Esophagus squamous epithelium (tissue), 5 donors: ENCODE measurements around the gene CACTIN. TPM values are rescaled to one million over a fixed set of nuclear protein-coding genes. Genes with fewer than 3 reads are reported as not detected.

Experiments used
- DNase-seq: peaks from one replicate; lab custom pipeline; 2025; lab: John Stamatoyannopoulos, UW
- H3K27ac ChIP-seq, 4 donors: fragments of 200-600 bp; sonication (generic); one replicate each; pipeline ENCODE4 v1.5.1; 2016 to 2019; ENCODE audit warnings: mild to moderate bottlenecking in 1 of 4
- H3K27me3 ChIP-seq, 4 donors: fragments of 200-600 bp; sonication (generic); 1 replicate in 3 of 4; 2 replicates in 1 of 4; pipeline versions ENCODE4 v1.5.1 to v1.6.0; 2017 to 2021; ENCODE audit warnings: antibody characterized with exemption in 1 of 4
- H3K36me3 ChIP-seq, 3 donors: fragments of 200-600 bp; sonication (generic); one replicate each; pipeline ENCODE4 v1.5.1; 2016 to 2019
- H3K4me1 ChIP-seq, 3 donors: fragments of 200-600 bp; sonication (generic); one replicate each; pipeline ENCODE4 v1.5.1; 2017 to 2019
- H3K4me3 ChIP-seq, 4 donors: fragments of 200-600 bp; sonication (generic); 1 replicate in 3 of 4; 2 replicates in 1 of 4; pipeline ENCODE4 v1.5.1; 2016 to 2019; ENCODE audit warnings: mild to moderate bottlenecking in 2 of 4, moderate library complexity in 1 of 4
- H3K9me3 ChIP-seq, 3 donors: fragments of 200-600 bp; sonication (generic); one replicate each; pipeline ENCODE4 v1.5.1; 2016 to 2019
- POLR2A ChIP-seq, 4 donors: fragments of 450-650 bp; IDR thresholded peaks; one replicate each; pipeline ENCODE4 v1.6.1; 2017; ENCODE audit warnings: antibody characterized with exemption in 4 of 4, mild to moderate bottlenecking in 4 of 4, moderate library complexity in 3 of 4
- WGBS, 2 donors: methylation state at CpG; one replicate each; pipeline ENCODE4 v1.1.5; 2018; 5-methylcytosine and 5-hydroxymethylcytosine counted together
- intact Hi-C: fragments of 100-400 bp; cut with DNase I; formaldehyde crosslinking; loops from one replicate; pipeline ENCODE4 v1.15.0; 2022
- total RNA-seq, 4 donors: library from RNA; depleted of rRNA; stranded (reverse); fragments of >200 nt; gene quantifications; one replicate each; pipeline ENCODE4 v1.1.0, GENCODE V29; 2016
- TF ChIP-seq, protein P1 (sequence below), 6 experiments: fragments of 450-650 bp in 4 of 6; fragments of 200-600 bp in 2 of 6; sonication (generic) in 2 of 6; IDR thresholded peaks; one replicate each; pipeline ENCODE4 v1.5.1; 2016 to 2019; ENCODE audit warnings: antibody characterized with exemption in 6 of 6, mild to moderate bottlenecking in 4 of 6, moderate library complexity in 4 of 6
- donor health status: DM: yes; HTN: yes; CAD: no.

CACTIN gene
- total RNA-seq, 4 donors from 2014 or later = 15.9 to 26.7 (median 21.3) TPM

DNA sequence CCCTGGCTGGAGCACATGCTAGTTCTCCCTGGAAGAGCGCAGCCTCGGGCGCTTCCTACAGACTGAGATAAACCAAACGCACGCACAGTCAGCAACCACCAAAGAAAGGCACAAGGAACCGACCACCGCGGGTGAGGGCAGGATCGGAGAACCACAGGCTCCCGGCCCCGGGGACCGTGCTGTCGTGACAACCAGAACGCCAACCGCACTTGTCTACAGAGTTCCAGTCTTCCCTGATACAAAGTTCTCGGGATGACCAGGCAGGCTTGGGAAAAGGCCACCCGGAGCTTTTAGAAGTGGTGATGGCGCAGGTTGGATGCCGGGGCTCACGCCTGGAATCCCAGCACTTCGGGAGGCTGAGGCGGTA, 33.1 kb upstream of the CACTIN start:
- WGBS, 2 donors = 91 to 96% methylated on average over 14 to 21 of the region's 22 CpGs
- H3K4me1 ChIP-seq = peaks cover 0 to 20% (median 0%) of the 10 kb centered on the region in 3 donors
- no peaks in the 10 kb centered on the region for H3K27me3 ChIP-seq
- DNase-seq = no peak
- intact Hi-C loops = no loop called here
- no peak overlapping the region for H3K4me3 ChIP-seq
- peaks cover 24 to 96% (median 40%) of the 10 kb centered on the region in 3 donors for H3K36me3 ChIP-seq
- TF ChIP-seq, protein P1, sequence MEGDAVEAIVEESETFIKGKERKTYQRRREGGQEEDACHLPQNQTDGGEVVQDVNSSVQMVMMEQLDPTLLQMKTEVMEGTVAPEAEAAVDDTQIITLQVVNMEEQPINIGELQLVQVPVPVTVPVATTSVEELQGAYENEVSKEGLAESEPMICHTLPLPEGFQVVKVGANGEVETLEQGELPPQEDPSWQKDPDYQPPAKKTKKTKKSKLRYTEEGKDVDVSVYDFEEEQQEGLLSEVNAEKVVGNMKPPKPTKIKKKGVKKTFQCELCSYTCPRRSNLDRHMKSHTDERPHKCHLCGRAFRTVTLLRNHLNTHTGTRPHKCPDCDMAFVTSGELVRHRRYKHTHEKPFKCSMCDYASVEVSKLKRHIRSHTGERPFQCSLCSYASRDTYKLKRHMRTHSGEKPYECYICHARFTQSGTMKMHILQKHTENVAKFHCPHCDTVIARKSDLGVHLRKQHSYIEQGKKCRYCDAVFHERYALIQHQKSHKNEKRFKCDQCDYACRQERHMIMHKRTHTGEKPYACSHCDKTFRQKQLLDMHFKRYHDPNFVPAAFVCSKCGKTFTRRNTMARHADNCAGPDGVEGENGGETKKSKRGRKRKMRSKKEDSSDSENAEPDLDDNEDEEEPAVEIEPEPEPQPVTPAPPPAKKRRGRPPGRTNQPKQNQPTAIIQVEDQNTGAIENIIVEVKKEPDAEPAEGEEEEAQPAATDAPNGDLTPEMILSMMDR (IDR thresholded peaks at IDR 0.05) = no peak
- TF ChIP-seq POLR2A (IDR thresholded peaks at IDR 0.05) = no peak
- H3K27ac ChIP-seq = no peak overlapping the region
- H3K9me3 ChIP-seq = no peaks in the 10 kb centered on the region

DNA sequence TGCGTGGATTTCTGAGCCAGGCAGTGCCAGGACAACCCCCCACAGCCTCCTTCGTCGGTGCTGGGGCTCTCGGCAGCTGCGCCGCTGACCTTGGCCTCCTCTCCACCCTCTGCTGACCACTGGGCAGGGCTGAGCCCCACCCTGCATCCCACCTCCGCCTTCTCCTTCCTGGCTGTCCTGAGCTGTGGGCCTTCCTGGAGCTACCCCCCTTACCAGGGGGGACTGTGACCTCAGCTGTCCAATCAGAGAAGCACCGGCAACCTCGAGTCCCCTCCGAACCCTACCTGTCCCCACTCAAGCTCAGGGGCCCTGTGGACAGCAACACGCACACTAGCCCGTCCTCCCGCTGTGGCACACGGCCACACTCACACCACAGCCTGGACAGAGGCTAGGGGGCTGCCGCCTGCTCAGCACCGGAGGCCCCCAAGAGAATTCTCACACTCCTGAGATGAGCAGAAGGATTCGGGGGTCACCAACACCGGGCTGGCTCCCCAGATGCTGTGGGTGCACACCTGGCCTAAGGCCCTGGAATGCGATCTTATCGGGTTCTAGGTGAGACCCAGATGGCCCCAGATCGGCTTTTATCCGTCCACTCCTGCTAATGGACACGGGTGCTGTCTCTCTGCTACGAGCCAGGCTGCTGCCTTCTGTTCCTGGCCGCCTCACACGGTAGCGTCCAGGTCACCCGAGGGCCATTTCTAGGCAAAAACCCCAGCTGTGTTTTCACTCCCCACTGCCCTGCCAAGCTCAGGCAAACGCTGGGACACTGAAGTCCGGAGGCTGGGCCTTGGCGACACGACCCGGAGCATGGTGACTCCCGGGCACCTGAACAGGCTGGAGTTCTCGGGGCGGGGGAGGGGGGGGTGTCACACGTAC, 32.5 kb upstream of the CACTIN start:
- DNase-seq = no peak
- no peaks in the 10 kb centered on the region for H3K9me3 ChIP-seq
- no peak overlapping the region for H3K4me3 ChIP-seq
- H3K36me3 ChIP-seq = peaks cover 24 to 96% (median 34%) of the 10 kb centered on the region in 3 donors
- H3K27ac ChIP-seq = no peak overlapping the region
- WGBS, 2 donors = 88 to 97% methylated on average over 6 to 15 of the region's 37 CpGs
- H3K4me1 ChIP-seq = peaks cover 0 to 20% (median 0%) of the 10 kb centered on the region in 3 donors
- no peaks in the 10 kb centered on the region for H3K27me3 ChIP-seq
- intact Hi-C loops = no loop called here
- no peak for TF ChIP-seq POLR2A (IDR thresholded peaks at IDR 0.05)
- TF ChIP-seq, protein P1 (IDR thresholded peaks at IDR 0.05) = no peak

DNA sequence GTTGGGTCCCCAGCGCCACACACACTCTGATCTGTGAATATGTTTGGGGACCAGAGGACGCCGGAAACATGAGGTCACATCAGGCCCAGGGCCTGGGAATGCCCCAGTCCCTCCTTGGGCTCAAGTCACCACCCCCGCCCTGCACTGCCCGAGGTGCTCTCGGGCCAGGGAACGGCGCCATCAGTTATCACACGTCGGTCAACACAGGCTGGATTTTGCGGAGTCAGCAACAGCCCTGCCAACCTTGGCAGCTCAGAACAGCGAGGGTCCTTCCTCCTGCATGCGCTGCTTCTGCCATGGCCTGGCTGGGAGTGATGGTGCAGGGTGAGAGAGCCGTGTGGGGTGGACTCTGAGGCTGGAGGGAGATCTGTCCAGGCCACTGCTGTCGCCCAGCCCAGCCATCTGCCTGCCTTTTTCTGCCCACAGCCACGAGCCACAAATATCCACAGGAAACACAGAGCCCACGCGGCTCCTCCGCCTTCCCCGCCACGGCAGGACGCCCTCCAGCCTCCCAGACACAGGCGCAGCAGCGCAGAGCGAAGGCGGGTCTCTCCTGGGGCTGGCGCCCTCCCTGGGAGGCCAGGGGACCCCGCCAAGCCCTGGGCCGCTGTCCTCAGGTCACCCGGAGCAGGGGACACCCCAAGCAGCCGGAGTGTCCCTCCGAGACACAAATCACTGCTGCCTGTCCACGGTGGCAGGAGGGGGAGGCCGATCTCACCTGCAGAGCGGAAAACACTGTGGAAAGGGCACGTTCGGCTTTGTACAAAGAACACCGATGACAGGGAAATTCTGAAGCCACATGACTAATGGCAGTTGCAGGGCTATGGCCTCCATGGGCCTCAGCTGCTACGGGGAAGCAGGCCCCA, 31.6 kb upstream of the CACTIN start:
- Histone ChIP-seq H3K27ac (no peak overlapping the region), H3K36me3 (peaks cover 26 to 96% (median 39%) of the 10 kb centered on the region in 3 donors)

DNA sequence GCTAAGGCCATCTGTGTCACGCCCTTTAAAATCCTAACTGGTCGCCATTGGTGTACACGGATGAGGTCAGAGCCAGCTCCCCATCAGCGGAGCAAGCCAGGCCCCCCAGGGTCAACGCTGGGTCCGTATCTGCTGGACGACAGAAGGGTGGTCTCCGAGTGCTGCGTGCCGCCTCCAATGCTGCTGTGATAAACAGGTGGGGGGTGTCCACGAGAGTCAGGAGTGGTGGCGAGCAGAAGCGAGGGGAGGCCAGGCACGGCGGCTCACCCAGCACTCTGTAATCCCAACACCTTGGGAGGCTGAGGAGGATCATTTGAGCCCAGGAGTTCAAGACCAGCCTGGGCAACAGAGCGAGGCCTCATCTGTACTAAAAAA, 30.8 kb upstream of the CACTIN start:
- no peak for DNase-seq
- Histone ChIP-seq H3K4me1 (peaks cover 0 to 20% (median 0%) of the 10 kb centered on the region in 3 donors), H3K27me3 (no peaks in the 10 kb centered on the region), H3K4me3 (no peak overlapping the region), H3K9me3 (no peaks in the 10 kb centered on the region), H3K36me3 (peaks cover 34 to 96% (median 47%) of the 10 kb centered on the region in 3 donors), H3K27ac (no peak overlapping the region)
- WGBS, 2 donors = 97 to 98% methylated on average over 8 to 15 of the region's 16 CpGs
- TF ChIP-seq POLR2A (IDR thresholded peaks at IDR 0.05) = no peak
- TF ChIP-seq, protein P1 (IDR thresholded peaks at IDR 0.05) = no peak
- intact Hi-C loops = no loop called here

More for the DNA sequence above, 31.6 kb upstream of the CACTIN start:
- Histone ChIP-seq H3K4me3 (no peak overlapping the region), H3K27me3 (no peaks in the 10 kb centered on the region), H3K9me3 (no peaks in the 10 kb centered on the region), H3K4me1 (peaks cover 0 to 20% (median 0%) of the 10 kb centered on the region in 3 donors)
- intact Hi-C loops = no loop called here
- WGBS, 2 donors = 53 to 89% methylated on average over 3 of the region's 39 CpGs
- TF ChIP-seq POLR2A (IDR thresholded peaks at IDR 0.05) = no peak
- TF ChIP-seq, protein P1 (IDR thresholded peaks at IDR 0.05) = no peak
- DNase-seq = no peak
